ENCODE measurements around the gene KCNQ1.

KCNQ1 gene

DNA sequence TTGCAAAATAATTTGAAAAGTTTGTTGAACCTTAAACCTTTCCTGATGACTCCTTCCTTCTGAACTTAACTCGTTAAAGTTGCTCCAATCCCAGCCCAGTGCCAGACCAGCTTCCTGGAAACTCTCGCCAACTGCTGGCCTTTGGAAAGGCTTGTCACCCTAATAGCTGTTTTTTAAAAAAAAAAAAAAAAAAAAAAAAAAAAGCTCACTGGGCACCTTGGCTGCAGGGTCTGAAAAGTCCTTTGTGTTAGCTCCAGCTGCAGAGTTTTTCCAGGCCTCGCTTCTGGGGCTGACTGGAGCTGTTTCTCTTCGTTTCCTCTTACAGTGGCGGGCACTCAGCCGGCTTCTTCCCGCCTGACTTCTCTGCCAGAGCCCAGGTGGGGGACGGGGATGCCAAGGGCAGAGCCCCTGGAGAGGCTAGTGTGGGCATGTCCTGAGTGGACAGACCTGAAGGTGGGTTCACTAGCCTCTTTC is 229.9 kb downstream of the KCNQ1 start:
- no peak for DNase-seq

DNA sequence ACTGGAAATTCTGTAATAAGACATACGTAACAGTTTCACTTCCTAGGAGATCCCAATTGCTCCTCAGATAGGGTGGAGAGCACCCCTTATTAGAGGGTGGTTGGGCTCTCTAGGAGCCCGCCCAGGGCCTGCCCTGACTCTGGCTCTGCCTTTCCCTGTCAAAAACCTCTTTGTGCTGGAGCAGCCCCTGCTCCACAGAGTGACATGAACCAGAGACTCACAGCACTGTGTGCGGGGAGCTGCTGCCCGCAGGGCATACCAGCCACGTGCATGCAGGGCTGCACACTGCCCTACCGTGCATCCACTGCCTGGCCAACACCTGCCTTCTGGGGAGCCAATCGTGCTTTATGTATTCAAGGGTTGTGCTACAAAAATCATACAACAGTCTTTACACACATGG is 230.7 kb downstream of the KCNQ1 start:
- no peak for DNase-seq

DNA sequence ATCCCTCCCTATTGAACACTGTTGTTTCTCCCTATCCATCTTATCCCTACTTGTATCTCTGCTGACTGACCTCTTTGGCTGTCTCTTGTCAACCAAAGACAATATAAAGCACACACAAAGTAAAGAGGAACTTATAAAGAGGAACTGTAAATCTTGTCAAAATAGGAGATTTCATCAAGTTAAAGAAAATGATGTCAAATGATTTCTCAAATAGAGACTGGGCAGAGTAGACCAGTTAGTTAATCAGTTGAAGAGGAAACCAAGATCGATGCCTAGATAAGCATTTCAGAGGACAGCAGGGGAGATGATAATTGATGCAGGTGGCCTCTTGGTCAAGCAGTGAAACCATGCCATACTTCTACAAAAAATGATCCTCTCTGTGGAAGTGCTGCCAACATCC is 232.3 kb downstream of the KCNQ1 start:
- DNase-seq, result no peak

DNA sequence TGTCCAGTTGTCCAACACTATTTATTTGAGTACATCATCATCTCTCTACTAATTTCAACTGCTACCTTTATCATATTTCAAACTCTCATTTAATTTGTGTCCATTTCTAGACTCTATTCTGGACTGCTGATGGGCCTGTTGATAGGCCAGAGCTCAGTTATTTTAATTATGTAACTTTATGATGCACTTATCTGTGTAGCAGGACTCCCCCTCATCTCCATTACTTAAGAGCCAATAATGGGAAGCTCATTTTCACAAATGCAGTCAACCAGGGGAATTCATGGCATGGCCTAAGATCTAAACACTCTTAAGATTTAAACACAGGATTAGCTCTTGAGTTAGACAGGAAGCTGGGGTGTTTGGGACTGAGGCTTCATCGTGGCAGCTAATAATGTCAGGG is 233.6 kb downstream of the KCNQ1 start:
- DNase-seq, result no peak

DNA sequence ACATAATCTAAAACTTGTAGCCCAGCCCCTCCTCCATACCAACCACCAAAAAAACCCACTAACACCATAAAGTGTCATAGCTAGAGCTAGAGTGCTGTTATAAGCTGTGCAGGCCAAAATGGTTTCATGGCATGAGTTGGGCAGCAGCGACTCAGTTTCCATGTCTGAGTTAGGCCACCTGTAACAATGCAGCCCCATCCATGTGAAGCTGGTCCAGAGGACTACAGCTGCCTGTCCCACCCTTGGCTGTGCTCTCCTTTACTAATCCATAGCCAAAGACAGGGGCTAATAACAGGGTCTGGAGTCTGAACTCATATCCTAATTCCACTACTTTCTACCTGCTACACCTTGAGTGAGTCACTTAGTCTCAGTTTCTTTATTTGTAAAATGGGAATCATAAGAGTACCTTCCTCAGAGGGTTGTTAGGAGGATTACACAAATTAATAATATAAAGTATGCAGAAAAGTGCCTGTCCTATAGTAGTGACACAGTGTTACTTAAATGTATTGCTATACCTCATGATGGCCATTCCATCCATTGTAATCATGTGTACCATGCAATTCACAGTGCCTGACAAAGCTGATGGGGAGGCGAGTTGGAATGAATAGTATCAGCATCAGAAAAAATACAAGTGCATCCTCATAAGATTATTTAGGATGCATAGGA is 234.3 kb downstream of the KCNQ1 start:
- DNase-seq, result no peak

DNA sequence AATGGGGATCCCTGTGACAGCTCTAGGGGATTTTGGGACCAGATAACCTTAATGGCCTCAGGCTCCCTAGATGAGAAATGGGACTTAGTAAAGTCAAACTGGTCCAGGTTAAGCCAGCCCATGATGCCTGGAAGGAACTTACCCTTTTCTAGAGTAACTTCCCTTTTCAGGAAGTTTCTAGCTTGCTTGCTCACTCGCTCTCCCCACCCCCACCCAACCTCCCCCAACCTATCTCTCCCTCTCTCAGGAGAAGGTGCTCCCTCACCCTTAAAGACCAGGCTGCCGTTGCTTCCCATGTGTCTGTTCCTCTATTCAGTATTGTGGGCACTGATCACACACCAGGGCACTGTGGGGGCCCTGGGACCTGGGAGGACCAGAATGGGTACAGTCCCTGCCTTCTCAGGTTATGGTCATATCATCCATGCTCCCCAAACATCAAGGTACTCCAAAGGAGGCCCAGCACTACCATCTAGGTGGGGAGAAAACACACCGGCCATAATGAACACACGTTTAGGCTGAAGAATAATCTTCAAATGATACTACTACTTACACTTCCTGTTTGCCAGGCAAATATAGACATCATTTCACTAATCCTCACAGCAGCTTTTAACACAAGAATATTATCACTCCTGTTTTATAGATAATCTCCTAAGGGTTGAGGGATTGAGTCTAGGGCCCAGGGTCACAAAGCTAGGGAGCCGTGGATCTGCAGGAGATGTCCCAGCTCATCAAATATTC is 236.8 kb downstream of the KCNQ1 start:
- DNase-seq, result no peak

DNA sequence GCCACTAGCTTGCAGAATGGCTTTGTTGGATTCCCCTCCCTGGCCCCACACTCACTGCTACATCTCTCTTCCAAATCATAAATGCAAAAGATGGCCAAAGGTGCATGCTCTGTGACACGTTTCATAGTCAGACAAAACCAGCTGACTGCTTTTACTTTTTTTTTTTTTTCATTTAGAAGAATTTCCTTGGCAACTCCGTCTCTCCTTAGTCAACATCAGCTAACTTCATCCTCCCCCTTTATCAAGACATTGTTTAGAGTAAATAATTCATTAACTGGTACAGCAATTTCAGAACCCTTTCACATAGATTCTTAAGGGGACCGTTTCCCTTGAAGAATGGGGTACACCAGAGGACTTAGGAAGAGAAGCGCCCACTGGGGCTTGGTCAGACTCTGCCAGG is 239.0 kb downstream of the KCNQ1 start:
- DNase-seq, result no peak

DNA sequence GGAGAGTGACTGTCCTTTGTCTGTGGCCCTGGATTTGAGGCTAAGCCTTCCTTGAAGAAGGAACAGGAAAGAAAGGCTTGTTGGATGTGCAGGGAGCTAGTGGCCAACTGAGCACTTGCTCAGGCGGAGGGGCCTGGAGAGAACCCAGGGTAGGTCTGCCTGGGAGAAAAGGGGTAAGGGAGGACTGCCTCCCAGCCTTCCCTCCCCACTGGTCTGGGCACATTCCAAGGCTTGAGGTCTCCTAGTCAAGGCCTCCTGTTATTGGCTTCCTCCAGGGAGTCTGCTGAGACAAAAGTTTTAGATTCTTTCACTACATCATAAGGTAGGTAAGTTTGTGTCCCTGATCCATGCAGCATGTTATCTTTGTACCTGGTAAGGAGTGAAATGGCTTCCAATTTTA is 239.8 kb downstream of the KCNQ1 start:
- no peak for DNase-seq

DNA sequence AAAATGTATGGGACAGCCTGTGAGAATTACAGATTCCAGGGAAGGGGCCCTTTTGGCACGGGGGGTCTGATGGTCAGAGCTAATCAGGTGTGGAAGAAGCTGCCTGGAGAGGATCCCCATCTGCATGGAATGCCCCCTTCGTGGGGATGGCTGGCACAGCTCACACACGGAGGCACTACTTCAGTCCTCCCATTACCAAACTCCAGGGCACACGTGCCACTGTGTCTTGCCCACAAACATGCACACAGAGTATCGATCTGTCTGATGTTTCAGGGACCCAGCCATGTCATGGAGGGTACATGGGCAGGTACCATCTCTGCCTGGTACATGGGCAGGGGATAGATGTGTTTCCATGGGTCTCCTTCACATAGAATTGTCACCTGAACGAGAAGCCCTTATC is 240.2 kb downstream of the KCNQ1 start:
- DNase-seq, result no peak

DNA sequence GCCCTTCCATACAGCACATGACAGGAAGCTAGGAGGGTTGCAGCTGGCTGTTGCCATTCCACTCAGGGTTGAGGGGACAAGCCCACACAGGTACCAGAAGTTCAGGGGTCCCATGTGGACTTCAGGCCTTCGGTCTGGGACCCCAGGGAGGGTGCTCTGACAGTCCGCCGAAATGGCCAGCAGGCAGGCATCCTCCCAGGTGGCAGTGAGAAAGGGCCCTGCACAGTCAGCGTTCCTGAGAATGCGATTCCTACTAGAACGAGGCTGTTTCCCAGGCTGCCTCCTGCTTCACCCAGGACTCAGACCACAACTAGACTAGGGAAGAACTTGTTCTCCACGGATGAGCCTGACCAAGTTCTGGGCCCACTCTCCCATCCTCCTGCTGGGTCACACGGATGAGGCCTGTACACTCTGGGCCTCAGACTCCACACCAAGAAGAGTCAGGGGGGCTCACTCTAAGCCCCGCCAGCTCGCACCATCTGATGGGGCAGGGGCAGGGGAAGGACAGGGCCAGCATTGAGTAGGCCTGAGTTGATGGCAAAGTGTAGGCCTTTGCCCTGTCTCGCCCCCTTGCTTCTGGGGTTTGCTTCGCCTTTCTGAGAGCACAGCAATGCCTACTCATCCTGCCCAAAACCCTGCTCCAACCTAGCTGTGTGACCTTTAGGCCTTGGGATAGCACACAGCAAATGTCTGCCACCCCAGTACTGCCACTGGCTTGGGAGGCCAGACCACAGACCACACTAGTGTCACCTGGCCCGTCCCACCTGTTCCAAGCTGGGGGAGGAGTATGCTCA is 241.0 kb downstream of the KCNQ1 start:
- no peak for DNase-seq

DNA sequence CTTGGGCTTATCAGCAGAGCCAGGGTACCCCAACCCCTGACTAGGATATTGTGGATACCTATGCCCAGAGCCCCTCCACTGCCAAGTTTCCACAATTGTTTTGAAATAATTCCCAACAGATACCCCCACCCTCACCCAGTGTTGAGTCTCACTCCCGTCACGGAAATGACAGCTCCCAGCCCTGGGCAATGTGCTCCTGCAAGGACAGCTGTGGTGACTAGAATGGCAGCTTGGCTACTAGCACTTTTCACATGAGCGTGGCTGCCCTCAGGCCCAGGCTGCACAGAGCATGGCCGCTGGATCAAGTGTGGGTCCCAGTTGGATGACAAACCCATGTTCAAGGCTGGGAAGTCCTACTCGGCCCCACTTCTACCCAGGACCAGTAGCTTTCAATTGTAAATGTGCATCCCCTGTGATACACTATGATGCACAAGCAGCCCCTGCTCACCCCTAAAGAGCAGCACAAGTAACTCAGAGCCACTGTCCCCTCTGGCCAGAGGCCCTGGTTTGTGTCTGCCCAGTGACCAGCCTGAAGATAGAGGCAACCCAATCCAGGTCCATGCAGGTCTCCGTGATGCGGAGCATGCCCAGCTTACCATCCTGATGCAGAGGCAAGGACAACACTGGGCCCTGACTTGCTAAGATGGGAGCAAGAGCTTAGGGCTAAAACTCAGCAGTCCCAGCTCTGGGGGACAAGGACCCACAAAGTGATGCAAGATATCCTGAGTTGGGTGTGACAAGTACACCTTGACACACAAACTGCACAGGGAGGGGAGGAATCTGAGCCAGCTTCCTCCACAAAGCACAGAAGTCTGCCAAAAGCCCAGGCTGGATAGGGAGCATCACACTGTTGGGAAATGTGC is 241.8 kb downstream of the KCNQ1 start:
- DNase-seq, result no peak

DNA sequence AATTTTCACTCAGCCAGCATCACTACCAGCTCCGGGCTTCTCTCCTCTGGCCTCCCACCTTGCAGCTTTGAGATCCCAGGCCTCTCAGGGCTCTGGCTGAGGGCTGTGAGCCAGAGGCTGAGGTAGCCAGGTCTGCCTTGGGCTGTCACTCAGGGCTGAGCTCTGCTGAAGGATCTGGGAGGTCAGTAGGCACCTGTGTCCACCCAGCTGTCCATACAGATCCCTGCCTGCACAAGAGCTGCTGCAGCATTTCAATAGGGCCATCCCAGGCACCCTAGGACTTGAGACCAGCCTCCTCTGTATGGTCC is 242.4 kb downstream of the KCNQ1 start:
- no peak for DNase-seq

DNA sequence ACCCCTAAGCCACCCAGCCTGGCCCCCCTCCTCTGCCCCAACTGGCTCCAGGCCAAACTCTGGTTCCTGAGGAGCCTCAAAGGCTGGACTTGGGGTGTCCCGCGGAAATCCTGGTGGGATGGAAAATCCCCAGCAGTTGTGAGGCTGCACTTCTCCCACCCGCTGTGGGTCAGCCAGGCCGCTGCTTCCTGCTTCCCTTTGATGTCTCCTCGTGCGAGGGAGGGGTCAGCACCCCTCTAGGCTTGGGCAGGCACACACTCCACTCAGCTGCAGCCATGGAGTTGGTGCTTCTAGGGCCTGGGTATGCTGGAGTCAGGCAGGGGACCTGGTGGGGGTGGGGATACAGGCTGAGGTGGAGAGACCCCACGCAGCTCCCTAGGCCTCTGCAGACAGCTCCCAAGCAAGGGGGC is 243.0 kb downstream of the KCNQ1 start:
- DNase-seq, result no peak

DNA sequence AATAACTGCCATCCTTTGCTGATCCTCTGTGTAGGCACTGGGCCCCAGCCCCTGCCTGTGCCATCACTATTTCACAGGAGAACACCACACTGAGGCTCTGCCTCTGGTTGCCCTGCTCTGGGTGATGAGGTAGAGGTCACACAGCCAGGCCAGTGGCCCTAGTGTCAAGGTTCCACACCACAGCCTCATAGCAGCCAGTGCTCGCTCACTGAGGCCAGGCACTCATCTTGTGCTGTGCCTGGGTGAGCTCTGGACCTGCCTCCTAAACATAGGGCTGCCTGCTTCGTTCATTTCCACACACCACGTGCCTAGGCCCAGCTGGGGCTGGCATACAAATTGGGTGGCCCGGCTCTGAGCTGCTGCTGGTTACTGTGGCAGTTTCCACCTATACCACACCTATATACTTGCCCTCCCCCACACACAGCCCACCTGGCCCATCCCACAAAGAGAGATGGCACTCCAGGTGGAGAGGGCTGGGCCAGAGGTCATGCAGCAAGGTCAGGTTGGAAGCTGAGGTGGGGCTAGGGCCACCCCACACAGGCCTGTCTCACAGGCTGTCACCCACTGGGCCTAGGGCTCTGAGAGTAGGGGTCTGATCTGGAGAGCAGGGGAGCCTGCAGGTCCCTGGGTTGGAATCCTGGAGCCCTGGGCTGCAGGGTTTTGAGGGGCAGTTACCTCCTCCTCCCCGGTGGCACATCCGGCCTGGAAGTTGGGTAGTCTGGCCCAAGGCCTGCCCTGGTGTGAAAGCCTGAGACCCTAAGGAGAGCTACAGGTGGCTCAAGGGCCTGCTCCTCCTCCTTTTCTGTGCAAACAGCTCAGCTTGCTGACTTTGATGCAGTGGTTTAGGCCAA is 243.8 kb downstream of the KCNQ1 start:
- DNase-seq, result no peak

DNA sequence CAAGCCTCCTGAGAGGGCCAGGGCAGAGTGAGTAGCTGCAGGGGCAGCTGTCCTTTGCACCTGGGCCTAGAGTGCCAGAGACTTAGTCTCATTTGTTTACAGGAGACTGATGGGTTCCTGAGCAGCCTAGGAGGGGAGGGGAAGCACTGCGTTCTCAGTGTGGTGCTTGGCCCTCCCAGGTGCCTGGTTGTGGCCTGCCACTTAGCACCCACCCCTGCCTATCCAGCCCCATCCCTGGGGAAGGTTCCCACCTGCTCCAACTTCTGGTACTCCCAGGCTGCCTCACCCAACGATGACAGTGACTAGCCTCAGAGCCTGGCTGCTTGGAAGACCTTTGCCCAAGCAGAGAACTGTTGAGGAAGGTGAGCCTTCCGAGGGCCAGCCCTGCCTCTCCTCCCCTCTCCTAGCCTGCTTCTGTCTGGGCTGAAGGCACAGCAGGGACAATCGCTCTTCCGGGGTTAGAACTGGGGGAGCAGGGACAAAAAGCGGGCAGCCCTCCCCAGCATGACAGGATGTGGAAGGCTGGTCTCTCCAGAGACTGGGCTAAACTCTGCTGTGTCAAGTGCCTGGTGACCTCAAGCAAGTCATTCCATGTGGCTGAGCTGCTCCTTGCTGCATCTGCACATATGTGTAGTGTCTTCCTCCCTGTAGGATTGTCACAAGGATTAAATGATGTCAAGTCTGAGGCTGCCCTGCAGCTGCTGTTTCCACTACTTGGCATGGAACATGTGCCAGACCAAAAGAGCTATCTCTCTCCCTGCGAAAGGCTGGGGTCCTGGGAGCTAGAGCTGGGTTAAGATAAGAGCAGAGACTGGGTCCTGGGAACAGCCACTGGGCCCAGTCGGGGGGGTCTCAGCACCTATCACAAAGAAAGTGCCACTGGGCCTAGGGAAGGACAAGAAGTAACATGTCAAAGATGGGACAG is 245.1 kb downstream of the KCNQ1 start:
- DNase-seq, result no peak

DNA sequence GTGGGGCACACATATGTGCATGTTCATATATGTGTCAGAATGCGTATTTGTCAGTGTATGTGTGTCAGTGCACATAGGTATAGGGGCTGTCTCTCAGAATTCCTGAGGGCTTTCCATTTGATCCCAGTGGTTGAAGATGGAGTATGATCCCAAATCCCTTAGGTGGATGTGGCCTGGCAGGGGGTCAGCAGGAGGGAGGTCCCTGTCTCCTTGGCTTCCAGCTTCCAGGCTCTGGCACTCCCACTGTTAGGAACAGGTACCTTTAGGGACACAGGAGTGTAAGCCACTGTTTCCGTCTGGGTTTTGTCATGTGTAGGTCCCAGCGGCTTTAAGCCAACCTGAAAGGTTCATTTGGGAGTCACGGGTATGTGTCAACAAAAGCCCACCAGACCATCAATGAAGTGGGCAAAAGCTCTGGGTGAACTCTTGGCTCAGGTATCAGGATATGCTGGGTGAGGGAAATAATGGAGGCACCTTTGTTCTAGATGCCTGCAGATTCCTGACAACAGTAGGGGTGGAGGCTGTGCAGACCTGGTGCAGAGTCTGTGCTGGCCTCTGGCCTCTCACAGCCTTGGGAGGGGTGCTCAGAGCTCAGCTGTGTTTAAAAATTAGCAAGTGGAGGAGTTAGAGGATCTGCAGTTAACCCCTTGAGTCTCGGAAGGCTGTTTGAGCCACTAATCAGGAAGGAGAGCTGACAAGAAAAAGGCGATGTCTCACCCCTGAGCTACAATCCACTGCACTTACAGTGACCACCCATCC is 246.0 kb downstream of the KCNQ1 start:
- no peak for DNase-seq

DNA sequence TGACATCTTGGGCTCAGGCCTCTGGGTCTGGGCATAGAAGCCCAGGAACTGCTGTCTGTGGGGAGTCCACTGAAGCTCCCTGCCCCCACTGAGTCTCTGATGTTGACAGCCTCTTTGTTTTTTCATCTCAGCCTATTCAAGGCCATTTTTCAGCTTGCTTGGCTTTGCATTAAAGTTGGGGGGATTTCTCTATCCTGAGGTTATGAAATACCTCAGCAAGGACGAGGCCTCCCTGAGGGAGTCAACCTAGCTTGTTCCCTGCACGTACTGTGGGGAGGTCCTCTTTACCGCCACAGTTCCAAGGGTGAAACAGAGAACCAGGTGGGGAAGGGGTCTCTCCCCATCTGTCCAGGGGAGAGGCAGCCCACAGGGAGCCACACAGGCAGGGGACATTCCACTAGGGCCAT is 246.6 kb downstream of the KCNQ1 start:
- no peak for DNase-seq

DNA sequence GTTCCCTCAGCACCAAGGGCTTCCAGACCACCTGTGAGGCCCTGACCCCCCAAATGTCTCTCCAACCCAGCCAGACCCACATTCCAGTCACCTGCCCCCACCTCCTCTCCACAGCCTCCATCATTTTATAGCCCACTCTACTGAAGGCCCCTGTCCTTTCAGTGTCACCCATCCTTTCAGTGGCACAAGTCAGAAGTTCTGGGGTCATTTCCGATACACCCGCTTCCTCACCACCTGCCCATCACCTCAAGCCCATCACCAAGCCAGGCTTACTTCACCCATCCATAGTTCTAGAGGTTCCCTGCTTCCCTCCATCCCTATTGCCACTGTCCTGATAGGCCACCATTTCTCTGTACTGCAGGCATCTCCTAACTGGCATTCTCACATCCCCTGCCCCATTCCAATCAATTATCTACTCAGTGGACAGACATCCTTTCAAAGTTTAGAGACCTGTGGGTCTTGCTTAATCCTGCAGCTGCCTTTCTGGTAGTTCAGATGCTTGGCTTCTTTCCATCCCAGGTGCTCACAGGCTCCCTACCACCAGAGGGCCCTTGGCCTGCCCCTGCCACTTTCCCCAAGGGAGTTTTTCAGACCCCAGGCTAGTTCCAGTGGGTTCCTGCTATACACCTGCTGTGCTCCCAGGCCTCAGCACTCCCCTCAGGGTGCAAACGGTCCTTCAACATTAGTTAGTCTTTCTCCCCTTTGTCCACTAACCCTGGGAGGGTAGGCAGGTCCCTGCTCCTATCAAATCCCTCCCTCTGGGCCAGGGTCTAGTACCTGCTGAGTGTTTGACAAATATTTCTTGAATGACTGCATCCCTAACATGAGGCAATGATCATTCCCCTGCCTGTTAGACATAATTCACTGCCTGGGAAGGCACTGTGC is 247.4 kb downstream of the KCNQ1 start:
- DNase-seq, result no peak
